Lower leg skin (tissue), 4 donors: ENCODE measurements around the gene C4BPB. TPM values are rescaled to one million over a fixed set of nuclear protein-coding genes. Genes with fewer than 3 reads are reported as not detected.

Source experiments
- DNase-seq, 2 donors: peaks; one replicate each; pipeline ENCODE4 v3.0.0-alpha.2; 2019; ENCODE audit warnings: low spot score in 2 of 2
- H3K4me3 ChIP-seq: fragments of 200-600 bp; sonication (generic); 2 replicates; pipeline ENCODE4 v1.5.1; 2017; ENCODE audit warnings: mild to moderate bottlenecking, low read depth; ENCODE audit not compliant: poor library complexity, severe bottlenecking
- CTCF ChIP-seq, 3 donors: fragments of 450-650 bp; IDR thresholded peaks; one replicate each; pipeline ENCODE4 v1.5.1; 2016; ENCODE audit warnings: antibody characterized with exemption in 3 of 3, mild to moderate bottlenecking in 3 of 3, moderate library complexity in 2 of 3
- POLR2A ChIP-seq, 2 donors: fragments of 450-650 bp; IDR thresholded peaks; one replicate each; pipeline ENCODE4 v1.6.1; 2016 to 2017; ENCODE audit warnings: antibody characterized with exemption in 2 of 2, mild to moderate bottlenecking in 1 of 2, moderate library complexity in 1 of 2
- WGBS, 2 donors: methylation state at CpG; one replicate each; pipeline ENCODE4 v1.1.5; 2018; 5-methylcytosine and 5-hydroxymethylcytosine counted together
- intact Hi-C: fragments of 100-400 bp; cut with DNase I; formaldehyde crosslinking; loops from one replicate; pipeline ENCODE4 v1.15.0; 2023; ENCODE audit warnings: low total_unique reads
- total RNA-seq, 4 donors: library from RNA; depleted of rRNA; stranded (reverse); fragments of >200 nt; gene quantifications; one replicate each; pipeline ENCODE4 v1.1.0, GENCODE V29; 2016

Gene C4BPB
- total RNA-seq, 4 donors from 2014 or later, result not detected

- intact Hi-C loops, result no loop called here
- DNase-seq, result no peak
- no peak overlapping the region for H3K4me3 ChIP-seq
- 80 to 82% methylated on average over 4 of the region's 4 CpGs for WGBS, 2 donors
- TF ChIP-seq POLR2A (IDR thresholded peaks at IDR 0.05) (no peak), CTCF (IDR thresholded peaks at IDR 0.05) (no peak)
Measured at GRCh38 chr1:207091200-207091908, 2.7 kb downstream of the C4BPB start.

GRCh38 chr1:207093944-207094343 is 5.3 kb downstream of the C4BPB start:
- no peak overlapping the region for H3K4me3 ChIP-seq
- no peak for DNase-seq
- 18 to 35% methylated on average over 2 of the region's 2 CpGs for WGBS, 2 donors
- intact Hi-C loops, result no loop called here
- TF ChIP-seq CTCF (IDR thresholded peaks at IDR 0.05), result no peak
- TF ChIP-seq POLR2A (IDR thresholded peaks at IDR 0.05), result no peak

GRCh38 chr1:207097871-207098324 is 9.2 kb downstream of the C4BPB start:
- intact Hi-C loops, result no loop called here
- WGBS, 2 donors, result 50 to 67% methylated on average over 3 of the region's 3 CpGs
- H3K4me3 ChIP-seq, result no peak overlapping the region
- TF ChIP-seq POLR2A (IDR thresholded peaks at IDR 0.05) (no peak), CTCF (IDR thresholded peaks at IDR 0.05) (no peak)
- DNase-seq, result no peak

GRCh38 chr1:207101720-207102119 is 13.1 kb downstream of the C4BPB start:
- TF ChIP-seq POLR2A (IDR thresholded peaks at IDR 0.05) (no peak), CTCF (IDR thresholded peaks at IDR 0.05) (no peak)
- intact Hi-C loops, result no loop called here
- no peak for DNase-seq
- no peak overlapping the region for H3K4me3 ChIP-seq
- WGBS, 2 donors, result 88 to 90% methylated on average over 1 of the region's 1 CpG

- no peak overlapping the region for H3K4me3 ChIP-seq
- no peak for TF ChIP-seq POLR2A (IDR thresholded peaks at IDR 0.05)
- no peak for TF ChIP-seq CTCF (IDR thresholded peaks at IDR 0.05)
- 79 to 80% methylated on average over 5 of the region's 5 CpGs for WGBS, 2 donors
- intact Hi-C loops, result no loop called here
- DNase-seq, result no peak
Measured at GRCh38 chr1:207102146-207102545, 13.5 kb downstream of the C4BPB start.

GRCh38 chr1:207102659-207103058 is 14.0 kb downstream of the C4BPB start:
- intact Hi-C loops, result no loop called here
- no peak for DNase-seq
- H3K4me3 ChIP-seq, result no peak overlapping the region
- no peak for TF ChIP-seq POLR2A (IDR thresholded peaks at IDR 0.05)
- TF ChIP-seq CTCF (IDR thresholded peaks at IDR 0.05), result no peak
- WGBS, 2 donors, result 84 to 94% methylated on average over 1 of the region's 1 CpG
